Measurements from ENCODE around the gene HSPA14.

HSPA14 gene

GRCh38 chr10:14875941-14876340 is 37.8 kb downstream of the HSPA14 start:
- no peak overlapping the region for H3K4me3 ChIP-seq (replicated peaks; ENCODE audit: low read depth, low read length)
- DNase-seq (ENCODE audit: low read depth), result no peak
- no peak for TF ChIP-seq CTCF (IDR thresholded peaks at IDR 0.05; ENCODE audit: low read length, missing control alignments)

- peak overlapping the region; percentile 80 for H3K4me3 ChIP-seq (replicated peaks; ENCODE audit: low read depth, low read length)
- DNase-seq (ENCODE audit: low read depth), result no peak
- no peak for TF ChIP-seq CTCF (IDR thresholded peaks at IDR 0.05; ENCODE audit: low read length, missing control alignments)
Observed at GRCh38 chr10:14876764-14877163, 38.7 kb downstream of the HSPA14 start.

- no peak for TF ChIP-seq CTCF (IDR thresholded peaks at IDR 0.05; ENCODE audit: low read length, missing control alignments)
- DNase-seq (ENCODE audit: low read depth), result peak; percentile 95
- peak within 1 kb of the TSS; percentile 80 for H3K4me3 ChIP-seq (replicated peaks; ENCODE audit: low read depth, low read length)
Observed at GRCh38 chr10:14878266-14879123, 40.4 kb downstream of the HSPA14 start, which contains the start of gene SUV39H2. TSS of gene SUV39H2 (plus strand) at chr10:14878866. CDS start at chr10:14878889, 23 bp downstream.

- H3K4me3 ChIP-seq (replicated peaks; ENCODE audit: low read depth, low read length), result peak overlapping the region; percentile 78
- no peak for DNase-seq (ENCODE audit: low read depth)
- TF ChIP-seq CTCF (IDR thresholded peaks at IDR 0.05; ENCODE audit: low read length, missing control alignments), result no peak
Observed at GRCh38 chr10:14879124-14879927, 41.2 kb downstream of the HSPA14 start.

- H3K4me3 ChIP-seq (replicated peaks; ENCODE audit: low read depth, low read length), result peak overlapping the region; percentile 78
- DNase-seq (ENCODE audit: low read depth), result no peak
- TF ChIP-seq CTCF (IDR thresholded peaks at IDR 0.05; ENCODE audit: low read length, missing control alignments), result no peak
Observed at GRCh38 chr10:14879928-14880193, 41.8 kb downstream of the HSPA14 start.

- H3K4me3 ChIP-seq (replicated peaks; ENCODE audit: low read depth, low read length), result peak overlapping the region; percentile 78
- DNase-seq (ENCODE audit: low read depth), result peak; percentile 10
- no peak for TF ChIP-seq CTCF (IDR thresholded peaks at IDR 0.05; ENCODE audit: low read length, missing control alignments)
Observed at GRCh38 chr10:14880229-14880628, 42.1 kb downstream of the HSPA14 start.

Data from fibroblast of pulmonary artery (primary cell).